HepG2 (cell line): Measurements from ENCODE around the gene ZSCAN26. TPM values are rescaled to one million over a fixed set of nuclear protein-coding genes. Genes with fewer than 3 reads are reported as not detected.

Source experiments
- CEBPB ChIP-seq: IDR thresholded peaks from 2 replicates; pipeline ENCODE4 v1.6.1; 2011; ENCODE audit warnings: low read depth, low read length, improper control_type of control experiment, borderline replicate concordance
- EEA1 ChIP-seq: sonication (generic); formaldehyde crosslinking; IDR thresholded peaks from 2 replicates; pipeline ENCODE4 v1.5.1; 2020; ENCODE audit warnings: mild to moderate bottlenecking, missing genetic modification reagents, borderline replicate concordance
- MLLT10 ChIP-seq: sonication (generic); formaldehyde crosslinking; IDR thresholded peaks from 2 replicates; pipeline ENCODE4 v1.4.0; 2020; ENCODE audit warnings: missing genetic modification reagents
- NFE2L1 ChIP-seq: sonication (generic); formaldehyde crosslinking; IDR thresholded peaks from 2 replicates; pipeline ENCODE4 v1.4.0; 2020; ENCODE audit warnings: missing genetic modification reagents, mild to moderate bottlenecking, borderline replicate concordance
- NKX3-1 ChIP-seq: sonication (generic); formaldehyde crosslinking; IDR thresholded peaks from 2 replicates; pipeline ENCODE4 v1.5.0; 2020; ENCODE audit warnings: missing genetic modification reagents
- PAF1 ChIP-seq: IDR thresholded peaks from 2 replicates; pipeline ENCODE4 v1.6.1; 2016; ENCODE audit warnings: missing genetic modification reagents, missing compliant biosample characterization
- PAWR ChIP-seq: sonication (generic); formaldehyde crosslinking; IDR thresholded peaks from 2 replicates; pipeline ENCODE4 v1.4.0; 2020; ENCODE audit warnings: missing genetic modification reagents, mild to moderate bottlenecking, borderline replicate concordance
- PCBP2 ChIP-seq: fragments of 200-400 bp; formaldehyde crosslinking; optimal IDR thresholded peaks from 2 replicates; pipeline ENCODE3; 2018; ENCODE audit warnings: low read length, low read depth; ENCODE audit not compliant: poor library complexity, severe bottlenecking
- SP4 ChIP-seq: sonication (generic); formaldehyde crosslinking; IDR thresholded peaks from 2 replicates; pipeline ENCODE4 v1.8.1; 2023; ENCODE audit warnings: mild to moderate bottlenecking, missing genetic modification reagents
- TSC22D2 ChIP-seq: sonication (generic); formaldehyde crosslinking; IDR thresholded peaks from 2 replicates; pipeline ENCODE4 v1.5.1; 2020; ENCODE audit warnings: missing genetic modification reagents, mild to moderate bottlenecking, borderline replicate concordance
- ZMYM3 ChIP-seq: sonication (generic); formaldehyde crosslinking; IDR thresholded peaks from 2 replicates; pipeline ENCODE4 v1.5.1; 2020; ENCODE audit warnings: mild to moderate bottlenecking, missing genetic modification reagents
- ZNF101 ChIP-seq: sonication (generic); formaldehyde crosslinking; IDR thresholded peaks from 2 replicates; pipeline ENCODE4 v1.4.0; 2020; ENCODE audit warnings: mild to moderate bottlenecking, low read depth, missing genetic modification reagents, borderline replicate concordance
- ZNF274 ChIP-seq: sonication (generic); formaldehyde crosslinking; IDR thresholded peaks from 2 replicates; pipeline ENCODE4 v1.5.1; 2020; ENCODE audit warnings: mild to moderate bottlenecking, missing genetic modification reagents
- ZNF350 ChIP-seq: sonication (generic); formaldehyde crosslinking; IDR thresholded peaks from 2 replicates; pipeline ENCODE4 v1.4.0; 2020; ENCODE audit warnings: mild to moderate bottlenecking, low read depth, missing genetic modification reagents, borderline replicate concordance
- ZNF431 ChIP-seq: sonication (generic); formaldehyde crosslinking; IDR thresholded peaks from 2 replicates; pipeline ENCODE4 v1.9.0; 2022; ENCODE audit warnings: missing genetic modification reagents, low read depth, mild to moderate bottlenecking, borderline replicate concordance
- ZNF543 ChIP-seq: sonication (generic); formaldehyde crosslinking; IDR thresholded peaks from 2 replicates; pipeline ENCODE4 v1.4.0; 2020; ENCODE audit warnings: mild to moderate bottlenecking, missing genetic modification reagents
- ZNF572 ChIP-seq: sonication (generic); formaldehyde crosslinking; IDR thresholded peaks from 2 replicates; pipeline ENCODE4 v1.5.1; 2020; ENCODE audit warnings: mild to moderate bottlenecking, missing genetic modification reagents
- ZNF619 ChIP-seq: sonication (generic); formaldehyde crosslinking; IDR thresholded peaks from 2 replicates; pipeline ENCODE4 v1.4.0; 2020; ENCODE audit warnings: mild to moderate bottlenecking, missing genetic modification reagents
- polyA plus RNA-seq, 8 experiments: library from polyadenylated mRNA; depleted of rRNA in 3 of 8; stranded (reverse) in 7 of 8; unstranded in 1 of 8; fragments of >200 nt; fragmentation: Illumina TruSeq in 4 of 8; extraction: Trizol in 4 of 8; gene quantifications; 2 replicates each; pipeline versions ENCODE4 v1.2.1 to v1.2.3, GENCODE V29; 2011 to 2016; ENCODE audit warnings: low read depth in 4 of 8, missing spikeins in 1 of 8, mixed read lengths in 1 of 8; ENCODE audit not compliant: insufficient read depth in 1 of 8
- total RNA-seq, 5 experiments: library from RNA; depleted of rRNA; stranded (reverse); fragments of >200 nt; fragmentation: Illumina TruSeq; extraction: Trizol; gene quantifications; 2 replicates each; pipeline ENCODE4 v1.2.3, GENCODE V29; 2016; ENCODE audit warnings: low read depth in 1 of 5
- TF ChIP-seq, protein P1 (sequence below): sonication (generic); formaldehyde crosslinking; conservative IDR thresholded peaks from 2 replicates; pipeline ENCODE4 v1.4.0; 2020; ENCODE audit warnings: missing genetic modification reagents
- TF ChIP-seq, protein P2 (sequence below): sonication (generic); formaldehyde crosslinking; IDR thresholded peaks from 2 replicates; pipeline ENCODE4 v1.5.0; 2020; ENCODE audit warnings: mild to moderate bottlenecking, missing genetic modification reagents
- TF ChIP-seq, protein P3 (sequence below): sonication (generic); formaldehyde crosslinking; IDR thresholded peaks from 2 replicates; pipeline ENCODE4 v1.5.0; 2020; ENCODE audit warnings: missing genetic modification reagents

The ZSCAN26 gene
- total and polyA plus RNA-seq, 2 of the 13 experiments (the other 11 are each of a cell fraction or from before 2014, with no cell fraction given), result 12.0 to 15.6 TPM

DNA sequence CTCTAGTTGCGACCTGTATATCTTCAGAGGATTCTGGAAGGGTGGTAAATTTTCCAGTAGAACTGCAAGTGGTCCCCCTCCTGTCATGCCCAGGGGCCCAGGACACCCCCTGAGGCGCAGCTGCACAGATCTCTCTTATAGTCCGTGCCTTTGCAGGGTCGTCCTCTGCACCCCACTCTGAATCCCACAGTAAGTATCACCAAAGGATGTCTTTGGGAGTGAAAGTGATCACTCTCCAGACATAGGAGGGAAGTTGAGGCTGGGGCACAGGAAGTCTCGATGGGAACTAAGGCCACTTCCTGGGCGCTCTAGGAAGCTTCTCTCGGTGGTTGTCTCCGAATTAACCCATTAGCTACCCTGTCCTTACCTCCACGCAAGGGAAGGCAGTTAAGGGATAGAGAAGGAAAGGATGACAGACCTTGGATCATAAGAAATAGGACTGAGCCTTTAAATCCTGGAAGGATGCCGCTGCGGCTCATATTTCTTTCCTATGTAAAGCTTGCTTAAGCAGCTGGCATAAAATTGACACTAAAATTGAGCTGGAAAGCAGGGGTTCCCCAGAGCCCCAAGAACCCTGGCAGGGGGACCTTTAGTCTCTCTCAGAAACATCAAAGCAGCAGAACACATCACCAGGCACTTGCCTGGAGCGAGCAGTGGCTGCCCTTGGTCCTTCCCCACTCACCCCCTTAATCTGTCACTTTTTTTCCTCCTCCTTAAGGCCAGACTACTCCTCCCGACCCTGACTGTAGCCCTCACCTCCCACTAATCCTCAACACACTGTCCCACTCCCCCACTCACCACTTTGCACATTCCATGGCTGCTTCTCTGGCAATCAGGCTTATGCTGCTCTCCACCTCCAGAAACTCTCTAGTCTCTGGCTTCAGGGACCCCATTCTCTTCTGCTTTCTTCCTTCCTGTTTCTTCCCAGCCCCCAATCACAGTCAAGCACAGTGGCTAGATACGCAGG lies 14.7 kb upstream of the ZSCAN26 start, which contains the start of gene ZKSCAN4 (continued):
- peak; percentile 66; the same call in 1 of the 2 replicates for TF ChIP-seq ZNF431
- peak; percentile 22; the same call in 1 of the 2 replicates for TF ChIP-seq ZMYM3 (CRISPR knock-in tag)
- TF ChIP-seq ZNF101 (CRISPR knock-in tag), result no peak
- TF ChIP-seq ZNF543 (CRISPR knock-in tag), result no peak
- no peak for TF ChIP-seq EEA1 (CRISPR knock-in tag)
- no peak for TF ChIP-seq MLLT10 (CRISPR knock-in tag)
- TF ChIP-seq SP4 (CRISPR knock-in tag), result 0 out of 2 replicates have a peak, but pooled peaks have one; percentile 5
- TF ChIP-seq, protein P1, sequence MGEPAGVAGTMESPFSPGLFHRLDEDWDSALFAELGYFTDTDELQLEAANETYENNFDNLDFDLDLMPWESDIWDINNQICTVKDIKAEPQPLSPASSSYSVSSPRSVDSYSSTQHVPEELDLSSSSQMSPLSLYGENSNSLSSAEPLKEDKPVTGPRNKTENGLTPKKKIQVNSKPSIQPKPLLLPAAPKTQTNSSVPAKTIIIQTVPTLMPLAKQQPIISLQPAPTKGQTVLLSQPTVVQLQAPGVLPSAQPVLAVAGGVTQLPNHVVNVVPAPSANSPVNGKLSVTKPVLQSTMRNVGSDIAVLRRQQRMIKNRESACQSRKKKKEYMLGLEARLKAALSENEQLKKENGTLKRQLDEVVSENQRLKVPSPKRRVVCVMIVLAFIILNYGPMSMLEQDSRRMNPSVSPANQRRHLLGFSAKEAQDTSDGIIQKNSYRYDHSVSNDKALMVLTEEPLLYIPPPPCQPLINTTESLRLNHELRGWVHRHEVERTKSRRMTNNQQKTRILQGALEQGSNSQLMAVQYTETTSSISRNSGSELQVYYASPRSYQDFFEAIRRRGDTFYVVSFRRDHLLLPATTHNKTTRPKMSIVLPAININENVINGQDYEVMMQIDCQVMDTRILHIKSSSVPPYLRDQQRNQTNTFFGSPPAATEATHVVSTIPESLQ (CRISPR knock-in tag), result 0 out of 2 replicates have a peak, but pooled peaks have one; percentile 25
- TF ChIP-seq NKX3-1 (CRISPR knock-in tag), result no peak
- no peak for TF ChIP-seq TSC22D2
- TF ChIP-seq ZNF350 (CRISPR knock-in tag), result peak; percentile 86
- no peak for TF ChIP-seq CEBPB
- 0 out of 2 replicates have a peak, but pooled peaks have one; percentile 10 for TF ChIP-seq ZNF619 (CRISPR knock-in tag)
- TF ChIP-seq, protein P2, sequence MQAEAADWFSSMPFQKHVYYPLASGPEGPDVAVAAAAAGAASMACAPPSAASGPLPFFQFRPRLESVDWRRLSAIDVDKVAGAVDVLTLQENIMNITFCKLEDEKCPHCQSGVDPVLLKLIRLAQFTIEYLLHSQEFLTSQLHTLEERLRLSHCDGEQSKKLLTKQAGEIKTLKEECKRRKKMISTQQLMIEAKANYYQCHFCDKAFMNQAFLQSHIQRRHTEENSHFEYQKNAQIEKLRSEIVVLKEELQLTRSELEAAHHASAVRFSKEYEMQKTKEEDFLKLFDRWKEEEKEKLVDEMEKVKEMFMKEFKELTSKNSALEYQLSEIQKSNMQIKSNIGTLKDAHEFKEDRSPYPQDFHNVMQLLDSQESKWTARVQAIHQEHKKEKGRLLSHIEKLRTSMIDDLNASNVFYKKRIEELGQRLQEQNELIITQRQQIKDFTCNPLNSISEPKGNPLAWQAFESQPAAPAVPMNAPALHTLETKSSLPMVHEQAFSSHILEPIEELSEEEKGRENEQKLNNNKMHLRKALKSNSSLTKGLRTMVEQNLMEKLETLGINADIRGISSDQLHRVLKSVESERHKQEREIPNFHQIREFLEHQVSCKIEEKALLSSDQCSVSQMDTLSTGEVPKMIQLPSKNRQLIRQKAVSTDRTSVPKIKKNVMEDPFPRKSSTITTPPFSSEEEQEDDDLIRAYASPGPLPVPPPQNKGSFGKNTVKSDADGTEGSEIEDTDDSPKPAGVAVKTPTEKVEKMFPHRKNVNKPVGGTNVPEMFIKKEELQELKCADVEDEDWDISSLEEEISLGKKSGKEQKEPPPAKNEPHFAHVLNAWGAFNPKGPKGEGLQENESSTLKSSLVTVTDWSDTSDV (CRISPR knock-in tag), result no peak
- no peak for TF ChIP-seq ZNF572
- TF ChIP-seq PAWR (CRISPR knock-in tag), result no peak
- TF ChIP-seq ZNF274, result no peak
- TF ChIP-seq NFE2L1 (CRISPR knock-in tag), result no peak
- no peak for TF ChIP-seq PAF1 (CRISPR knock-in tag)
- no peak for TF ChIP-seq PCBP2
- TF ChIP-seq, protein P3, sequence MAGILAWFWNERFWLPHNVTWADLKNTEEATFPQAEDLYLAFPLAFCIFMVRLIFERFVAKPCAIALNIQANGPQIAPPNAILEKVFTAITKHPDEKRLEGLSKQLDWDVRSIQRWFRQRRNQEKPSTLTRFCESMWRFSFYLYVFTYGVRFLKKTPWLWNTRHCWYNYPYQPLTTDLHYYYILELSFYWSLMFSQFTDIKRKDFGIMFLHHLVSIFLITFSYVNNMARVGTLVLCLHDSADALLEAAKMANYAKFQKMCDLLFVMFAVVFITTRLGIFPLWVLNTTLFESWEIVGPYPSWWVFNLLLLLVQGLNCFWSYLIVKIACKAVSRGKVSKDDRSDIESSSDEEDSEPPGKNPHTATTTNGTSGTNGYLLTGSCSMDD (CRISPR knock-in tag), result no peak
